Hippocampal formation (tissue), 2 donors: ENCODE results near the gene SMIM45.

Experiments
- DNase-seq, 2 donors: peaks; one replicate each; lab custom pipeline; 2025; lab: John Stamatoyannopoulos, UW

The SMIM45 gene

GRCh38 chr22:41915786-41916493 lies 36.0 kb upstream of the SMIM45 start:
- DNase-seq: no peak

- no peak for DNase-seq
These were observed 35.1 kb upstream of the SMIM45 start for GRCh38 chr22:41916745-41917358.

- no peak for DNase-seq
These were observed 34.5 kb upstream of the SMIM45 start for GRCh38 chr22:41917375-41917902.

GRCh38 chr22:41917903-41918791 lies 33.8 kb upstream of the SMIM45 start:
- DNase-seq: peak in 1 of 2 donors; percentile 16

- no peak for DNase-seq
These were observed 32.4 kb upstream of the SMIM45 start for GRCh38 chr22:41919357-41920224.

GRCh38 chr22:41920271-41920976 lies 31.5 kb upstream of the SMIM45 start:
- peak in 1 of 2 donors; percentile 28 for DNase-seq

- DNase-seq: no peak
These were observed 29.6 kb upstream of the SMIM45 start for GRCh38 chr22:41922328-41922727.

GRCh38 chr22:41922940-41923594 lies 28.9 kb upstream of the SMIM45 start:
- DNase-seq: no peak

- no peak for DNase-seq
These were observed 28.2 kb upstream of the SMIM45 start for GRCh38 chr22:41923595-41924276.

- DNase-seq: peak in 1 of 2 donors; percentile 30
These were observed 26.0 kb upstream of the SMIM45 start for GRCh38 chr22:41925783-41926460.

- no peak for DNase-seq
These were observed 24.1 kb upstream of the SMIM45 start for GRCh38 chr22:41927813-41928212.

GRCh38 chr22:41928593-41929417 lies 23.1 kb upstream of the SMIM45 start:
- no peak for DNase-seq

- DNase-seq: no peak
These were observed 22.5 kb upstream of the SMIM45 start for GRCh38 chr22:41929418-41929810.

GRCh38 chr22:41931701-41932269 lies 20.2 kb upstream of the SMIM45 start:
- DNase-seq: no peak

GRCh38 chr22:41932353-41932752 lies 19.6 kb upstream of the SMIM45 start:
- DNase-seq: no peak

GRCh38 chr22:41933411-41934177 lies 18.4 kb upstream of the SMIM45 start:
- no peak for DNase-seq
